Thymus (tissue), 11 donors: Measurements from ENCODE around the gene WNT9A. TPM values are rescaled to one million over a fixed set of nuclear protein-coding genes. Genes with fewer than 3 reads are reported as not detected.

Experiments used
- DNase-seq, 9 donors: peaks; one replicate each; pipeline ENCODE4 v3.0.0-alpha.2; 2013; ENCODE audit warnings: low spot score in 9 of 9, low read depth in 6 of 9, missing footprints in 1 of 9
- H3K27ac ChIP-seq, 2 donors: one replicate each; pipeline ENCODE4 v1.5.1; 2013; ENCODE audit warnings: control low read depth in 1 of 2, low read depth in 1 of 2, low read length in 1 of 2, mild to moderate bottlenecking in 1 of 2, moderate library complexity in 1 of 2
- H3K27me3 ChIP-seq, 2 donors: one replicate each; pipeline ENCODE4 v1.5.1; 2013; ENCODE audit warnings: low read length in 1 of 2; ENCODE audit not compliant: control insufficient read depth in 2 of 2, insufficient read depth in 1 of 2
- H3K36me3 ChIP-seq, 2 donors: one replicate each; pipeline ENCODE4 v1.5.1; 2013; ENCODE audit warnings: low read length in 1 of 2, mild to moderate bottlenecking in 1 of 2, moderate library complexity in 1 of 2; ENCODE audit not compliant: control insufficient read depth in 2 of 2, insufficient read depth in 2 of 2
- H3K4me1 ChIP-seq, 2 donors: one replicate each; pipeline ENCODE4 v1.5.1; 2013; ENCODE audit warnings: low read length in 2 of 2; ENCODE audit not compliant: control insufficient read depth in 2 of 2, insufficient read depth in 2 of 2
- H3K4me3 ChIP-seq, 2 donors: one replicate each; pipeline ENCODE4 v1.5.1; 2013; ENCODE audit warnings: low read length in 2 of 2, control low read depth in 1 of 2, mild to moderate bottlenecking in 1 of 2
- H3K9me3 ChIP-seq, 2 donors: one replicate each; pipeline ENCODE4 v1.5.1; 2013; ENCODE audit warnings: low read length in 1 of 2, mild to moderate bottlenecking in 1 of 2; ENCODE audit not compliant: control insufficient read depth in 2 of 2, insufficient read depth in 1 of 2
- WGBS: extraction: QIAGEN DNeasy Blood & Tissue Kit; methylation state at CpG from one replicate; pipeline ENCODE4 v1.1.7; 2013; 5-methylcytosine and 5-hydroxymethylcytosine counted together
- polyA plus RNA-seq: library from polyadenylated mRNA; stranded (reverse); fragments of 200-250 nt; gene quantifications from one replicate; pipeline ENCODE4 v1.2.3, GENCODE V29; 2013
- total RNA-seq: library from RNA; stranded (reverse); fragments of 120-200 nt; gene quantifications from one replicate; pipeline ENCODE4 v1.2.4, GENCODE V29; 2013
- donor health status: healthy.

WNT9A gene
- total and polyA plus RNA-seq, 2 donors, result 0.24 to 2.9 TPM

GRCh38 chr1:227869279-227869842, 78.4 kb downstream of the WNT9A start:
- peaks cover 7 to 10% of the 10 kb centered on the region in 2 donors for H3K4me1 ChIP-seq
- H3K27ac ChIP-seq, result no peak overlapping the region
- WGBS, result 36% methylated on average over 5 of the region's 5 CpGs
- H3K36me3 ChIP-seq, result no peaks in the 10 kb centered on the region
- H3K27me3 ChIP-seq, result no peaks in the 10 kb centered on the region
- no peak for DNase-seq
- H3K4me3 ChIP-seq, result no peak overlapping the region
- H3K9me3 ChIP-seq, result no peaks in the 10 kb centered on the region

Other genes with a start within 250 kb of the WNT9A start
- 17.8 TPM for gene JMJD4, start 212.6 kb downstream of the WNT9A start, total RNA-seq
- 14.4 TPM for gene JMJD4, start 212.6 kb downstream of the WNT9A start, polyA plus RNA-seq
- 27.2 TPM for gene SNAP47, start 212.5 kb downstream of the WNT9A start, total RNA-seq
- 17.3 TPM for gene SNAP47, start 212.5 kb downstream of the WNT9A start, polyA plus RNA-seq
- not detected for gene PRSS38, start 132.3 kb downstream of the WNT9A start, total RNA-seq
- gene PRSS38, start 132.3 kb downstream of the WNT9A start, polyA plus RNA-seq, result not detected
- gene WNT3A, start 59.1 kb upstream of the WNT9A start, total RNA-seq, result not detected
- gene WNT3A, start 59.1 kb upstream of the WNT9A start, polyA plus RNA-seq, result 0.02 TPM
- 133 TPM for gene ARF1, start 134.8 kb upstream of the WNT9A start, total RNA-seq
- gene ARF1, start 134.8 kb upstream of the WNT9A start, polyA plus RNA-seq, result 227 TPM
- 17.5 TPM for gene C1orf35, start 155.4 kb upstream of the WNT9A start, total RNA-seq
- gene C1orf35, start 155.4 kb upstream of the WNT9A start, polyA plus RNA-seq, result 26.1 TPM
- gene MRPL55, start 161.4 kb upstream of the WNT9A start, total RNA-seq, result 58.5 TPM
- 96.7 TPM for gene MRPL55, start 161.4 kb upstream of the WNT9A start, polyA plus RNA-seq
- 313 TPM for gene GUK1, start 192.3 kb upstream of the WNT9A start, total RNA-seq
- 370 TPM for gene GUK1, start 192.3 kb upstream of the WNT9A start, polyA plus RNA-seq
- 1.5 TPM for gene GJC2, start 202.0 kb upstream of the WNT9A start, total RNA-seq
- 1.2 TPM for gene GJC2, start 202.0 kb upstream of the WNT9A start, polyA plus RNA-seq
- gene IBA57, start 217.9 kb upstream of the WNT9A start, total RNA-seq, result 4.2 TPM
- gene IBA57, start 217.9 kb upstream of the WNT9A start, polyA plus RNA-seq, result 1.7 TPM